Common myeloid progenitor, CD34-positive (primary cell): Measurements from ENCODE around the gene TMPRSS6.

Experiments
- CTCF ChIA-PET: fragments of 350-600 bp; sonication (Branson Sonifier 250); formaldehyde crosslinking; loops from one replicate; lab custom pipeline; 2021; ENCODE audit warnings: antibody characterized with exemption; lab: Charles Lee
- POLR2A ChIA-PET: fragments of 350-600 bp; sonication (Branson Sonifier 250); formaldehyde crosslinking; loops from one replicate; lab custom pipeline; 2021; ENCODE audit warnings: antibody characterized with exemption; lab: Charles Lee
- DNase-seq, 3 donors: peaks; one replicate each; pipeline versions ENCODE4 v3.0.0 to v3.0.0-alpha.2; 2013
- H3K27ac ChIP-seq, 2 experiments: 1 replicate in 1 of 2; 2 replicates in 1 of 2; pipeline ENCODE4 v1.7.0; 2013; ENCODE audit warnings: inconsistent platforms in 2 of 2, low read length in 2 of 2, mild to moderate bottlenecking in 2 of 2, low read depth in 1 of 2, moderate library complexity in 1 of 2; ENCODE audit not compliant: severe bottlenecking in 2 of 2, insufficient read depth in 1 of 2, poor library complexity in 1 of 2
- H3K27me3 ChIP-seq, 5 experiments: replicated peaks in 2 of 5; 1 replicate in 3 of 5; 2 replicates in 2 of 5; pipeline versions ENCODE4 v1.6.1 to v1.7.0; 2013; ENCODE audit warnings: low read length in 4 of 5, mild to moderate bottlenecking in 2 of 5, moderate library complexity in 2 of 5, inconsistent platforms in 1 of 5; ENCODE audit not compliant: insufficient read depth in 5 of 5, control insufficient read depth in 4 of 5
- H3K36me3 ChIP-seq, 4 experiments: 1 replicate in 2 of 4; 2 replicates in 2 of 4; pipeline versions ENCODE4 v1.6.1 to v1.7.0; 2013; ENCODE audit warnings: low read length in 3 of 4, control low read depth in 1 of 4, mild to moderate bottlenecking in 1 of 4; ENCODE audit not compliant: control insufficient read depth in 4 of 4, insufficient read depth in 4 of 4
- H3K4me1 ChIP-seq, 4 experiments: 1 replicate in 3 of 4; 2 replicates in 1 of 4; pipeline versions ENCODE4 v1.6.1 to v1.7.1; 2013; ENCODE audit warnings: low read length in 3 of 4, mild to moderate bottlenecking in 3 of 4, control low read depth in 1 of 4, inconsistent platforms in 1 of 4, moderate library complexity in 1 of 4; ENCODE audit not compliant: control insufficient read depth in 4 of 4, insufficient read depth in 4 of 4; ENCODE audit errors: control extremely low read depth in 1 of 4
- H3K4me3 ChIP-seq, 7 experiments: 1 replicate in 4 of 7; 2 replicates in 3 of 7; pipeline versions ENCODE4 v1.5.1 to v1.7.0; 2013; ENCODE audit warnings: mild to moderate bottlenecking in 7 of 7, low read length in 6 of 7, moderate library complexity in 6 of 7, inconsistent platforms in 2 of 7, low read depth in 2 of 7, control low read depth in 1 of 7; ENCODE audit not compliant: insufficient read depth in 4 of 7, control insufficient read depth in 1 of 7; ENCODE audit errors: extremely low read depth in 1 of 7
- H3K9me3 ChIP-seq, 5 experiments: 1 replicate in 4 of 5; 2 replicates in 1 of 5; pipeline versions ENCODE4 v1.6.1 to v1.7.1; 2013; ENCODE audit warnings: low read length in 4 of 5, mild to moderate bottlenecking in 2 of 5, inconsistent platforms in 1 of 5, low read depth in 1 of 5, moderate library complexity in 1 of 5; ENCODE audit not compliant: control insufficient read depth in 4 of 5, insufficient read depth in 2 of 5; ENCODE audit errors: control extremely low read depth in 1 of 5
- WGBS: methylation state at CpG from one replicate; pipeline ENCODE4 v1.1.5; 2013; ENCODE audit not compliant: insufficient coverage; 5-methylcytosine and 5-hydroxymethylcytosine counted together

The TMPRSS6 gene

DNA sequence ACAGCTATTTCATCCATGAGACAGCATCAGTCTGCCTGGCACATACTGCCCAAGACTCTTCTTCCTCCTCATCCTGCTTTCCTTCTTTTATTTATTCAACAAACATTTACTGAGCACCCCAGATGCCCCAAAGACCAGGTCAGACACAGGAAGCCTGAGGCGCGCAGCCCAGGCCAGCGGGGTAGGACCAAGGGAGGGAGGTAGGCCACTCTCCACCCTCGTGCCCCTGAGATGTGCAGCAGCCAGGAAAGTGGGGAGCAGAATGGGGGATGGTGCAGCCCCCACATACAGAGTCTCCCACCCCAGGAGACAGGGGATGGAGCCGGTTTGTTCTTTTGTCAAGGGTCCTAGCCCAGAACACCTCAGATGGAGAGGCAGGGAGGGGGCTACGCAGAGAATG, 44.4 kb upstream of the TMPRSS6 start:
- peaks cover 0 to 19% (median 8%) of the 10 kb centered on the region in 4 experiments for H3K4me1 ChIP-seq
- ChIA-PET POLR2A (no interaction called here), CTCF (interaction anchor here (0.7 to 1.4 kb wide), 3 partner anchors 11 to 87 kb away, joined by 3 to 5 read pairs (median 4); no protein-coding TSS in a partner anchor)
- H3K36me3 ChIP-seq: no peaks in the 10 kb centered on the region
- no peak overlapping the region for H3K27ac ChIP-seq
- H3K4me3 ChIP-seq: no peak overlapping the region
- WGBS: 100% methylated on average over 1 of the region's 6 CpGs
- peaks cover 0 to 2% (median 0%) of the 10 kb centered on the region in 5 experiments for H3K9me3 ChIP-seq
- no peak for DNase-seq
- H3K27me3 ChIP-seq: no peaks in the 10 kb centered on the region

DNA sequence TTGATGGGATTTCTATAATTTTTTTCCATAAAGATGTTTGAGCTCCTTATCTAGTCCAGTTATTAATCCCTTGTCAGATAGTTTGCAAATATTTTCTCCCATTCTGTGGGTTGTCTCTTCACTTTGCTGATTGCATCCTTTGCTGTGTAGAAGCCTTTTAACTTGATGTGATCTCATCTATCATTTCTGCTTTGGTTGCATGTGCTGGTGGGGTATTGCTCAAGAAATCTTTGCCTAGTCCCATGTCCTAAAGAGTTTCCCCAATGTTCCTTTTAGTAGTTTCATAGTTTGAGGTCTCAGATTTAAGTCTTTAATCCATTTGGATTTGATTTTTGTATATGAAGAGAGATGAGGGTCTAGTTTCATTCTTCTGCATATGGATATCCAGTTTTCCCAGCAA, 41.9 kb upstream of the TMPRSS6 start:
- no peaks in the 10 kb centered on the region for H3K36me3 ChIP-seq
- POLR2A ChIA-PET: no interaction called here
- H3K9me3 ChIP-seq: peaks cover 0 to 2% (median 0%) of the 10 kb centered on the region in 5 experiments
- H3K27ac ChIP-seq: no peak overlapping the region
- H3K27me3 ChIP-seq: peaks cover 0 to 2% (median 0%) of the 10 kb centered on the region in 5 experiments
- H3K4me3 ChIP-seq: no peak overlapping the region
- no peak for DNase-seq
- H3K4me1 ChIP-seq: peaks cover 0 to 15% (median 8%) of the 10 kb centered on the region in 4 experiments
- CTCF ChIA-PET: no interaction called here

DNA sequence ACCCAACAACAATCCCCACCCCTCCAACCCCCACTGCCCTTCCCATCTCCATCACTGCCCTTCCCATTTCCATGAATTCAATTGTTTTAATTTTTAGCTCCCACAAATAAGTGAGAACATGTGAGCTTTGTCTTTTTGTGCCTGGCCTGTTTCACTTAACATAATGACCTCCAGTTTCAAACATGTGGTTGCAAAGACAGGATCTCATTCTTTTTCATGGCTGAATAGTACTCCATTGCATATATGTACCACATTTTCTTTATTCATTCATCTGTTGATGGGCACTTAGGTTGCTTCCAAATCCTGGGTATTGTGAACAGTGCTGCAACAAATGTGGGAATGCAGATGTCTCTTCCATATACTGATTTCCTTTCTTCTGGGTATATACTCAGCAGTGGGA, 41.2 kb upstream of the TMPRSS6 start:
- Histone ChIP-seq H3K9me3 (peaks cover 0 to 2% (median 0%) of the 10 kb centered on the region in 5 experiments), H3K36me3 (no peaks in the 10 kb centered on the region), H3K27ac (no peak overlapping the region), H3K27me3 (peaks cover 0 to 4% (median 0%) of the 10 kb centered on the region in 5 experiments), H3K4me1 (peaks cover 0 to 15% (median 8%) of the 10 kb centered on the region in 4 experiments), H3K4me3 (no peak overlapping the region)
- CTCF ChIA-PET: no interaction called here
- DNase-seq: no peak
- POLR2A ChIA-PET: no interaction called here

DNA sequence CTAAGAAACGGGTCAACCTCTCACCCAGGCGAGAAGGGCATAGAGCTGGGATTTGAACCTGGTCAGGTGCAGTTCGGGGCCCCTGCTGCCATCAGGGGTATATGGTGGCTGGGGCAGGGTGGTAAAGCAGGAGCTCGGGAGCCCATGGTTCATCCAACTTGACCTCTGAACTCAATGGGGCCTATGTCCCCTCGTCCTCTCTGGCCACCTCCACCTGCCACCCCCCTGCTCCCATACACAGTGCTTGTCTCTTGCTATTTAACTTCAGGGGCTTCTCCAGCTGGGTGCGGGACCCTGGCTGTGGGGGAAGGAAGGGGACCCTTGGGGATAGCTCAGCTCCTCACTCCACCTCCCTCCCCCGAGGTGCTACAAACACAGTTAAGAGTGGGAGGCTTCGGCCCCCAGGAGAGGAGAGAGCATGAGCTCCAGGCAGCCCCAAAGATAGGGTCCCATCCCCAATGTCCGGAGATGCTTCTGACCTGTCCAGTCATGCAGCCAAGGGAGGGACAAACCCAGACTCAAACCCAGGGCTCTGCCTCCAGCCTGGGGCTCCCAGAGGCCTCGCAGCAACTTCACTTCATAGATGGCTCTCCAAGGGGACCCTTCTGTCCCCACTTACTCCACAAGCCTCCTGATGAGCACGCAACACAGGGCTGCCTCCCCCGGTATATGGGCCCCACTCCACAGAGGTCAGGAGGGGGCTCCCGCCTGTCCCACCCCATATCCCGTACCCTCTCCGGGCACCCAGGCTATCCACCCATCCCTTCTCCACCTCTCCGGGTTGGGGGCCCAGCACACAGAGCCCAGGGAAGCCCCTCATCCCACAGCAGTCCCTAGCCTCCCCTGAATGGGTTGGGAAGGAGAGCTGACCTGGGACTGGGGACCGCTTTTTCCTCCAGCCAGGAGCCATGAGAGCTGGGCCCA, 39.5 kb upstream of the TMPRSS6 start:
- POLR2A ChIA-PET: interaction anchor here (0.5 to 1.2 kb wide), 4 partner anchors 10 to 31 kb away, joined by 3 to 4 read pairs (median 4); no protein-coding TSS in a partner anchor
- CTCF ChIA-PET: interaction anchor here (1.6 kb wide), 1 partner anchor 11 kb away, joined by 4 read pairs; no protein-coding TSS in a partner anchor
- no peak for DNase-seq
- 84% methylated on average over 7 of the region's 17 CpGs for WGBS
- peaks cover 0 to 15% (median 8%) of the 10 kb centered on the region in 4 experiments for H3K4me1 ChIP-seq
- H3K9me3 ChIP-seq: peaks cover 0 to 2% (median 0%) of the 10 kb centered on the region in 5 experiments
- H3K27ac ChIP-seq: no peak overlapping the region
- H3K36me3 ChIP-seq: no peaks in the 10 kb centered on the region
- H3K27me3 ChIP-seq: peaks cover 0 to 4% (median 2%) of the 10 kb centered on the region in 5 experiments
- H3K4me3 ChIP-seq: peak overlapping the region in 1 of 7 experiments; percentile 11

DNA sequence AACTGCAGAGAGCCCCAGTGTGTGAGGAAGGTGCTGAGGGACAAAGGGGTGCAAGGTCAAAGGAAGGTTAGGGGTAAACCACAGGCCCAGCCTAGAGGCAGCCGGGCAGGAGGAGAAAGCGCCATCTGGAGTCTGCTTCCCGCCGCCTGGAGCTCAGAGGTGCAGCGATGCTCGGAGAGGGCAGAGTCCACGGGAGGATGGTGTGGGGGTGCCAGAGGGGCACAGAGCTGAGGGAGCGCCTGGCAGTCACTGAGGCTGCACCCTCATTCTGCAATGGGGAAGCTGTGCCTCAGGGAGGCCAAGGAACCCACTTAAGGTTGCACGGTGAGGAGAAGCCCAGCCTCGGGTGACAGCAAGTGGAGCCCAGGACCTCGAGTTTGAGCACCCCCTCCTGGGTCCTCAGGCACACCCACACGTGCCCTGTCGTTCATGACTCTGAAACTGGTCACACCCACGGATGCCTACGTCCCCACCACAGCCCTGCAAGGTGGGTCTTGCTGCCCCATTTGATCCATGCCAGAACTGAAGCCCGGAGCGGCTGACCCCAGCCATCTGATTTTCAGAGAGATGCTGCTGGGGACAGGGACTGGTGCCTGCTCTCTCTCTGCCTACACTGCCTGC, 38.6 kb upstream of the TMPRSS6 start:
- peaks cover 0 to 15% (median 8%) of the 10 kb centered on the region in 4 experiments for H3K4me1 ChIP-seq
- ChIA-PET POLR2A (interaction anchor here (0.5 kb wide), 1 partner anchor 19 kb away, joined by 3 read pairs; no protein-coding TSS in a partner anchor), CTCF (interaction anchor here (1.6 kb wide), 1 partner anchor 12 kb away, joined by 4 read pairs; no protein-coding TSS in a partner anchor)
- peaks cover 0 to 2% (median 0%) of the 10 kb centered on the region in 5 experiments for H3K9me3 ChIP-seq
- no peak for DNase-seq
- H3K27ac ChIP-seq: no peak overlapping the region
- WGBS: 77% methylated on average over 17 of the region's 17 CpGs
- H3K4me3 ChIP-seq: no peak overlapping the region
- H3K27me3 ChIP-seq: peaks cover 0 to 4% (median 2%) of the 10 kb centered on the region in 5 experiments
- no peaks in the 10 kb centered on the region for H3K36me3 ChIP-seq

DNA sequence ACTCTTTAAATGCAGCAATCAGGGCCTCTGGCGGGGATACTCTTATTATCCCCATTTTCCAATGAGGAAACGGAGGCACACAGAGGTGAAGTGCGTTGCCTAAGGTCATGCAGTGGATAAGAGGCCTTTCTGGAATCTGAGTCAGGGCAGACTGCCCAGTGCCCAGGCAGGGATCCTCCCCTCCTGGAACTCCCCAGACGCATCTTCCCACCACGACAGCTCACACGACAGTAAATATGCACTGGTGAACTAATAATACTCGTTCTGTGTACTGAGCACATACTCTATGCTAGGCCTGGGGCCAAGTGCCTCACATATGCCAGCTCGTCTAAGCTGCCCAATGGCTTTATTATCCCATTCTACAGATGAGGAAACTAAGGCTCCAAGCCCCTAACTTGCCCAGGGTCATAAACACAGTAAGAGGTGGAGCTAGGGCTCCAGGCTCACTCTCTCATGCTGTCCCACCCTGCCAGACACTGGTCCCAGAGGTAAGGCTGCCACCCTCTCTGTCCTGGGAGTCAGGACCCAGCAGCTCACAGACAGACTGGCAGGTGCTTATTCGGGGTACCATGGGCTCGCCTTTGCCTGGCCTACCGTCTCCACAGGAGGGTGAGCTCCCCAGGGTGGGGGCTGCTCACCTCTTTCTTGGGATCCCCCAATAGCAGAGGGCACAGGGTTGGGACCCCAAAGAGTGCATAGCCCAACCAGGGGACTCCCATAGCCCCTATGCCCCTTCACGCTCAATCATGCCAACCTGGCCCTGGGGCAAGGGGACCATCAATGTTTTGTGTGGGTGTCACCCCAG, 37.9 kb upstream of the TMPRSS6 start:
- CTCF ChIA-PET: no interaction called here
- Histone ChIP-seq H3K36me3 (no peaks in the 10 kb centered on the region), H3K4me1 (peaks cover 0 to 15% (median 8%) of the 10 kb centered on the region in 4 experiments), H3K9me3 (peaks cover 0 to 2% (median 0%) of the 10 kb centered on the region in 5 experiments), H3K27me3 (peaks cover 0 to 4% (median 2%) of the 10 kb centered on the region in 5 experiments), H3K4me3 (no peak overlapping the region), H3K27ac (no peak overlapping the region)
- 93% methylated on average over 11 of the region's 12 CpGs for WGBS
- POLR2A ChIA-PET: no interaction called here
- no peak for DNase-seq
